HG03135 (cell line): ENCODE results near the gene BAIAP3.

Experiments used
- ATAC-seq: cut with Tn5 transposase; IDR thresholded peaks from one replicate; pipeline ENCODE4 v1.9.1; 2021; ENCODE audit warnings: mild to moderate bottlenecking, moderate library complexity; ENCODE audit not compliant: unreplicated experiment

The BAIAP3 gene

DNA sequence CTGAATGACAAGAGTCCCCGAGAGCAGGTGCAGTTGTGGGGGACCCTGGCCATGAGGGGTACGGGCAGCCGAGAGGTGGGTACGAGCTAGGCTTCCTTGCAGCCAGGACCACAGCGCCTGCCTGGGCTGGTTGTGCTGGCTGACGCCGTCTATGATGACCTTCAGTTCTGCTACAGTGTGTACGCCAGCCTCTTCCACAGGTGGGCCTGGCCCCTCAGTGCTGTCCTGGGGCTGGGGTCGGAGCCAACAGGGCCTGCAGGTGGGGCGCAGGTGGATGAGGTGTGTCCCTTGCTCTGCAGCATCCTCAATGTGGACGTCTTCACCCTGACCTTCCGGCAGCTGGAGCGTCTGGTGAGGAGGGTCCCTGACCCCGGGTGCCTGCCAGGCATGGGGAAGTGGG is 11.1 kb downstream of the BAIAP3 start:
- ATAC-seq = no peak

DNA sequence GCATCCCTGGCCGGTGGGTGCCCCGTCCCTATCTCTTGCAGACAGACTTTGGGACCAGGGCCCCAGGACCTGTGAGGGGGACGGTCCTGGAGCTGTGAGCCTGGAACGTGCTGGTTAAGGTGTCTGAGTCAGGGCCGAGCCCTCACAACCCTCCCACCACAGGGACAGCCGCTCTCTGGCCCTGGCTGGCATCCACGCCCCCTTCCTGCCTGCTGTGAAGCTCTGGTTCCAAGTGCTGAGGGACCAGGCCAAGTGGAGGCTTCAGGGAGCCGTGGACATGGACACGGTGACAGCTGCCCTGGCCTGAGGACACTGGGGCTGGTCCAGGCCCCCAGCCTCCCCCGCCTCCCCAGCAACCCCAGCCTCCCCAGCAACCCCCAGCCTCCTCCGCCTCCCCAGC is 11.6 kb downstream of the BAIAP3 start:
- no peak for ATAC-seq

DNA sequence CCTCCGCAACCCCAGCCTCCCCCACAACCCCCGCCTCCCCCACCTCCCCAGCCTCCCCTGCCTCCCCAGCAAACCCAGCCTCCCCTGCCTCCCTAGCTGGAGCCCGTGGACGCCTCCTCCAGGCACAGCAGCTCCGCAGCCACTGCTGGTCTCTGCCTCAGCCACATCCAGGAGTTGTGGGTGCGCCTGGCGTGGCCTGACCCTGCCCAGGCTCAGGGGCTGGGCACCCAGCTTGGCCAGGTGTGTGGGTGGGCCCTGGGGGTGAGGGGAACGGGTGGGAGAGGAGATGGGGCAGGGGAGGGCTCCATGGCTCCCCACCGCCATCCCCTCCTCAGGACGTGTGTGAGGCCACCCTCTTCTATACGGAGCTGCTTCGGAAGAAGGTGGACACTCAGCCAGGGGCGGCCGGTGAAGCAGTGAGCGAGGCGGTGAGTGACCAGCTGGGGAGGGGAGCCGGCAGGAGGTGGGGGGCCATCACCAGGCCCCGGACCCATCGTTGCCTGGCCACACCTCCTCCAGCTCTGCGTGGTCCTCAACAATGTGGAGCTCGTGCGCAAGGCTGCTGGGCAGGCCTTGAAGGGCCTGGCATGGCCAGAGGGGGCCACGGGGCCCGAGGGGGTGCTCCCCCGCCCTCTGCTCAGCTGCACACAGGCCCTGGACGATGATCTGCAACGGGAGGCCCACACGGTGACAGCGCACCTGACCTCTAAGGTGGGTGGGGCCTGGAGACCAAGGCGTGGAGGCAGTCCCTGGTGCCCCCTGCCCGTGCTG is 12.4 kb downstream of the BAIAP3 start:
- no peak for ATAC-seq

DNA sequence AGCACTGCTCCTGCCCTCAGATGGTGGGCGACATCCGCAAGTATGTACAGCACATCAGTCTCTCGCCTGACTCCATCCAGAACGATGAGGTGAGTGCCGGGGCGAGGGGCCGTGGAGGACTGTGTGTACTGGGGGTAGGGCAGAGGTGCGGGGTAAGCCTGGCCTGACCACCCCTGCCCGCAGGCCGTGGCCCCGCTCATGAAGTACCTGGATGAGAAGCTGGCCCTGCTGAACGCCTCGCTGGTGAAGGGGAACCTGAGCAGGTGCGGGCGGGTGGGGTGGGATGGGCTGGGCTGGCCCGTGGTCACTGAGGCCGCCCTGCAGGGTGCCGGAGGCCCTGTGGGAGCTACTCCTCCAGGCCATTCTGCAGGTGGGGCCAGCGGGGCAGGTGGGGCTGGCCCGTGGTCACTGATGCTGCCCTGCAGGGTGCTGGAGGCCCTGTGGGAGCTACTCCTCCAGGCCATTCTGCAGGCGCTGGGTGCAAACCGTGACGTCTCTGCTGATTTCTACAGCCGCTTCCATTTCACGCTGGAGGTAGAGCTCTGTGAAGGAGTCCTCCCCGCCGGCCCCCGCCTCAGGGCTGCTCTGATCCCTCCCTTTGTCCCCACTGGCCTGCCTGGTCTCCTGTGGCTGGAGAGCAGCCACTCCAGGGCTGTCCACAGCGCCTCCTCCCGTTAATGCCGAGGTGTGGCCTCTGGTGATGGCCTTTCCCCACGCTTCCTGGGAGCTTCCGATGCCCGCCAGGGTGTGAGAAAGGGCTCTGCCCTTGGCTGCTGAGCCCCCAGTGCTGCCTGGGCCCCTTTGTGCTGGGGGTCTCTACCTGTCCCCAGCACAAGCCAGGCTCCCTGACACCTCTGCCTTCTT is 13.2 kb downstream of the BAIAP3 start:
- no peak for ATAC-seq

DNA sequence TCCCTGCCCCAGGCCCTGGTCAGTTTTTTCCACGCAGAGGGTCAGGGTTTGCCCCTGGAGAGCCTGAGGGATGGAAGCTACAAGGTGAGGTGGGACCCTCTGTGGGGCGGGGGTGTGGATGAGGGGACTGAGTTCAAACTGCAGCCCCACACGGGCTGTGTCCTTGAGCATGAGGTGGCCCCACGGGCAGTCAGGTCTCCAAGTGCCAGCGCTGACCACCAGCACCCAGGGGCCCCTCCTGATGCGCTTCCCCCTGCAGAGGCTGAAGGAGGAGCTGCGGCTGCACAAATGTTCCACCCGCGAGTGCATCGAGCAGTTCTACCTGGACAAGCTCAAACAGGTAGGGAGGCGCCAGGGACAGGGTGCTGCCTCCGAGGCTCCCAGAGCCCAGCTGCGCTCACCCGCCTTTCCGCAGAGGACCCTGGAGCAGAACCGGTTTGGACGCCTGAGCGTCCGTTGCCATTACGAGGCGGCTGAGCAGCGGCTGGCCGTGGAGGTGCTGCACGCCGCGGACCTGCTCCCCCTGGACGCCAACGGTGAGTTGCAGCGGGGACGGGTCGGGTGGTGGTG is 13.9 kb downstream of the BAIAP3 start:
- no peak for ATAC-seq

DNA sequence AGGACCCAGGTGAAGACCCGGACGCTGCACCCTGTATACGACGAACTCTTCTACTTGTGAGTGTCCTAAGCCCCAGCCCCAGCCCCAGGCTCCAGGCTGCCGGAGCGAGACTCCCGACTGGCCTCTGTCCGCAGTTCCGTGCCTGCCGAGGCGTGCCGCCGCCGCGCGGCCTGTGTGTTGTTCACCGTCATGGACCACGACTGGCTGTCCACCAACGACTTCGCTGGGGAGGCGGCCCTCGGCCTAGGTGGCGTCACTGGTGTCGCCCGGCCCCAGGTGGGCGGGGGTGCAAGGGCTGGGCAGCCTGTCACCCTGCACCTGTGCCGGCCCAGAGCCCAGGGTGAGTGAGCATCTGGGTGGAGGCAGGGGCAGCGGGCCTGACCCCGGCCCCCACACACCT is 14.5 kb downstream of the BAIAP3 start:
- ATAC-seq = no peak

DNA sequence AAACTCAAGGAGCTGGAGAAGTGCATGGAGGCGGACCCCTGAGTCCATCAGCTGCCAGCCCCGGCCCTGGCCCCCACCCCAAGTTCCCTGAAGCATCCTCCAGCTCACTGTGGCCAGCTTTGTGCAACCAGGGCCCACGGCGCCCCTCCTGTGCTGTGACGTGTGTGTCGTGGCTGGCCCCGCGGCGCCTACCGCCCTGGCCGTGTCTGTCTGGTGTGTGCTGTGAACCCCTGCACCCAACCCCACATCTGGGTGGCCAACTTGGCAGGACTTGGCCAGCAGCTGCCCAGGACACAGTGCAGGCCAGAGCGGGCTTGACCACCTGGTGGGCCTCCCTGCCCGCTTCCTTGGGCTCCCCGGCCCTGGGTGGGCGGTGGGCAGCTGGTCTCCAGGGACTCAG is 15.0 kb downstream of the BAIAP3 start:
- no peak for ATAC-seq

DNA sequence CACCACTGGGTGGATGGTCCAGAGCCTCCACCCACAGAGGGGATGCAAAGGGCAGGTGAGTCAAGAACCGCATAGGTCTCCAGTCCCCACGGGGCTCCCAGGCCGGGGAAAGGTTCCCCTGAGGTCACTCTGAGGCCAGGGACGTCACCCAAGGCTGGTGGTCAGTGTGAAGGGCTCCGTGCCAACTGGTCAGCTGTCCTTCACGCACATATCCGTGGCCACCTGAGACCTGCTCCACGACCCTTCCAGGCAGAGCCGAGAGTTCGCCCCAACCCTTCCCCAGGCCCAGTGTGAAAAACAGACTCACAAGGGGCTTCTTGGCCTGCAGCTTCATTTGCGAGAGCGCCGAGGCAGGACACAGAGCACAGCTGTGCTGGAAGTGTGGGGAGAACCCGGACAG is 15.5 kb downstream of the BAIAP3 start:
- no peak for ATAC-seq

DNA sequence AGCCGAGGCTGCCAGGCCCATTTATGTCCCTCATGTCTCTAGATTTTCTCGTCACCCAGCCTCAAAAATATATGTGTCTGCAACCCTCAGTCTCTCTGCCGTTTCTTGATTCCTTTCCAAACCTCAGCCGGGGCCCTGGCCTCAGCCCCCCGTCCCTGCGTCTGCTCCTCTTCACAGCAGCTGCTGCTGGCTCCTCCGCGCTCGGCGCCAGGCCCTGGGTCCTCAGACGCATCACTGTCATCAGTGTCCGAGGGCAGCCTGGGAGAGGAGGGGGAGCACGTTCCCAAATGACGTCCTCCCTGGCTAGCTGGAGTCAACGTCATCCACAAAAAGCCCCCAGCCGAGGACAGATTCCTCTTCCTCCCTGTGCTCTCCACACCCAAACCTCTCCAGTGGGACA is 15.9 kb downstream of the BAIAP3 start:
- ATAC-seq = no peak

DNA sequence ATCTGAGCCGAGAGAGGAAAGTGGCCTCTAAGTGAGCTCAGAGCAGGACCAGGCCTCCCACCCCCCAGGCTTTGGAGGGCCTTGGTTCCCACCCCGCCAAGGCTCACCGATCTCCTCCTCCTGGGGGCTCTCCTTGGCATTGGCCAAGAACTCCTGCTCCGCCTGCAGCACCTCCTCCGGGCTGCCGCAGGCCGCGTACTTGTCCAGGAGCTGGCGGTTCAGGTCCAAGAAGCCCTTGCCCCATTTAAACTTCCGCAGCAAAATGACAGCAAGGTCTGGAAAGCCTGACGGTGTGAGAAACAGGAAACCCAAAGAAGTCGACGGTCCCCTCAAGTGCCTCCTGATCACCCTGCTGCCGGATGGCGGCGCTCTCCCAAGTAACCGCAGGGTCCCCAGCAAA is 16.5 kb downstream of the BAIAP3 start:
- no peak for ATAC-seq

DNA sequence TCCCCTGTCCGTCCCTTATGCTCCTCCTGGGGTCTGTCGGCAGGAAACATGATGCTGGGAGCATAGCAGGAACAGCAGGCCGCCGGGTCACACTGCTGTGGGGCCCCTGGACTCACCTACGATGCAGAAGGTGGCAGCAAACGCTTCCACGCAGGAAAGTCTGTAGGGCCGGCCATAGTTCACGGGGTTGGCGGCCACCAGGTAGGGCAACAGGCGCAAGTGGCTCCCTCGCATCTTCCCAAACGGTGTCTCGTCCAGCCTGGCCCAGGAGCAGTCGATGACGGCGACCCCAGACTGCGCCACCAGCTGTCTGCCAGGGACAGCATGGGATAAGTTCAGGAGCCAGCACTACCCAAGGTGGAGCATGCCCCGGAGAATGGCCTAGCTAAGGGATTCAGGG is 17.2 kb downstream of the BAIAP3 start:
- no peak for ATAC-seq

DNA sequence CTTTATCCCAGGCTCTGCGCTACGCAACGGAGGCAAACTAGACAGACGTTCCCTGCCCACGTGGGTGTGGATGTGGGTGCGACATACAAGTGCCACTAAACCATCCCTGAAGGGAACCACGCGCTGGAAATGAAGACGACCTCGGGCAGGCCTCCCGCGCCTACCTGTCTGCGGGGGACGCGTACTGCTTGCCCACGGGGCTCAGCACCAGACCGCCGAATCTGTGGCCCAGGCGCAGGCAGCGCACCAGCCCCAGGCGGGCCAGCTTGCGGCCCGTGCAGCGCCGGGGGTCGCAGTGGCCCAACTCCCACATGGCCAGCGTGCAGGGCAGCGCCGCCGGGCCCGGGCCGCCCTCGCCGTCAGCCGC is 17.8 kb downstream of the BAIAP3 start:
- peak; percentile 10 for ATAC-seq

DNA sequence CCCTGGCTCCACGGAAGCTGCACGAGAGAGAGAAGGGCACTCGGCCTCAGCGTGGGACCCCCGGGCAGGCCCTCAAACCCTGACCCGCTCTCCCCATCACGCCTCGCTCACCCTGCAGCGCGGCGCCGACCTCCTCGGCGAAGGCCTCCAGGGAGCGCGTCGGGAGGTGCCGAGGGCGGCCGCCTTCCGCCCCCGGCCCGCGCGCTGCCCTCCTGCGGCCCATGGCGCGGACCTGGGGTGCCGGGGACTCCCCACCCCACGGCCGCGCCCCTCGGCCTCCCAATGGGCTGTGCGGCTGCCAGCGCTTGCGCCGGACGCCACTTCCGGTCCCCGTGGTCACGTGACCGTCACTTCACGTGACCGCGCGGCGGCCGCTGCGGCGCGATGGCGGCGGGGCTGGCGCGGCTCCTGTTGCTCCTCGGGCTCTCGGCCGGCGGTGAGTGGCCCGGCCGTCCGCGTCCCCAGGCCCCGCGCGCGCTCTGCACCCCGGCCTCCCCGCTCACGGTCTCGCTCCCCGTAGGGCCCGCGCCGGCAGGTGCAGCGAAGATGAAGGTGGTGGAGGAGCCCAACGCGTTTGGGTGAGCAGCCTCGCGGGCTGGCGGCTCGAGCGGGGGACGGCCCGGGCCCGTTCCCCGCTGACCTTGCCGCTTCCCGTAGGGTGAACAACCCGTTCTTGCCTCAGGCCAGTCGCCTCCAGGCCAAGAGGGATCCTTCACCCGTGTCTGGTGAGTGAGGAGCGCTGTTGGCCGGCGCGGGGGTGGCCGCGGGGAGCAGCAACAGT is 18.3 kb downstream of the BAIAP3 start, which contains the start of the genes GNPTG and TSR3:
TSS of gene GNPTG (plus strand) at position 350 of the 781 bp plus-strand sequence. CDS start at position 385, 35 bp downstream.
TSS of gene TSR3 (minus strand) at position 297 of the 781 bp plus-strand sequence. CDS start at position 223, 74 bp downstream.
- peak; percentile 72 for ATAC-seq

DNA sequence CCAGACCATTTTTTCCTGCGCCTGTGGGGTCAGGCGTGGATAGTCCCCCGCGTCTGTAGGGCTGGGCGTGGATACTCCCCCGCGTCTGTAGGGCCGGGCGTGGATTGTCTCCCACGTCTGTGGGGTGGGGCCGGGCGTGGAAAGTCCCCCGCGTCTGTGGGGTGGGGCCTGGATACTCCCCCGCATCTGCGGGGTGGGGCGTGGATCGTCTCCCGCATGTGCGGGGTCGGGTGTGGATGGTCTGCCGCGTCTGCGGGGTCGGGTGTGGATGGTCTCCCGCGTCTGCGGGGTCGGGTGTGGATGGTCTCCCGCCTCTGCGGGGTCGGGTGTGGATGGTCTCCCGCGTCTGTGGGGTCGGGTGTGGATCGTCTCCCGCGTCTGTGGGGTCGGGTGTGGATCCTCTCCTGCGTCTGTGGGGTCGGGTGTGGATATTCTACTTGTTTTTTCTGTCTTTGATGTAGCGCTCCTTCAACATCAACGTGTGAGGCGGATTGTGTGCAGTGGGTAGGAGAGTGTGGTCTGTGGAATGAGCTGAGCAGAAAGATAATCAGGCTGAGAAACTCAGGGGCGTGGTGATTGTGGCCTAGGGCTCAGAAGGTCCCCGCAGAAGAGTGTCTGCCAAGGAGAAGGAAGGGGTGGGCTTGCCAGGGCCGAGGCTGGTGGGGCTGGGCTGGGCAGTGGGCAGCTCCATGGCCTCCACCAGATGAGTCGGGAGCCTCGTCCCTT is 21.5 kb downstream of the BAIAP3 start:
- no peak for ATAC-seq

DNA sequence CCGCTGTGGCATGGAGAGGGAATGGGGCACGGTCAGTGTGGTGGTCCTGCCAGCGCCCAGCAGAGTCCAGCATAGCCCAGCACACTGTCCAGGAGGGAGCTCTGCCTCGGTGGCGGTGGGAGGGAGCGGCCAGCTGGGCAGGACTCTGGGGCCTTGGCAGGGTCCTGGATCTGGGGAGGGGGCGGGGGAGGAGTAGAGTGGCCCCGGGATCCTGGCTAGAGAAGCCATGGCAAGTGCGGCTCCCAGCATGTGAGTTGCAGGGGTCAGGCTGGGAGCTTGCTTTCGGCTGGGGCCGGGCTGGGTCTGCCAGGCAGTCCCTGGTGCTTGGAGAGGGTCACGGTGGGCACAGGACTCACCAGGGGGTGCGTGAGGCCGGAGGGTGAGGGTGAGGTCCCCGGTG is 22.1 kb downstream of the BAIAP3 start:
- ATAC-seq = no peak

DNA sequence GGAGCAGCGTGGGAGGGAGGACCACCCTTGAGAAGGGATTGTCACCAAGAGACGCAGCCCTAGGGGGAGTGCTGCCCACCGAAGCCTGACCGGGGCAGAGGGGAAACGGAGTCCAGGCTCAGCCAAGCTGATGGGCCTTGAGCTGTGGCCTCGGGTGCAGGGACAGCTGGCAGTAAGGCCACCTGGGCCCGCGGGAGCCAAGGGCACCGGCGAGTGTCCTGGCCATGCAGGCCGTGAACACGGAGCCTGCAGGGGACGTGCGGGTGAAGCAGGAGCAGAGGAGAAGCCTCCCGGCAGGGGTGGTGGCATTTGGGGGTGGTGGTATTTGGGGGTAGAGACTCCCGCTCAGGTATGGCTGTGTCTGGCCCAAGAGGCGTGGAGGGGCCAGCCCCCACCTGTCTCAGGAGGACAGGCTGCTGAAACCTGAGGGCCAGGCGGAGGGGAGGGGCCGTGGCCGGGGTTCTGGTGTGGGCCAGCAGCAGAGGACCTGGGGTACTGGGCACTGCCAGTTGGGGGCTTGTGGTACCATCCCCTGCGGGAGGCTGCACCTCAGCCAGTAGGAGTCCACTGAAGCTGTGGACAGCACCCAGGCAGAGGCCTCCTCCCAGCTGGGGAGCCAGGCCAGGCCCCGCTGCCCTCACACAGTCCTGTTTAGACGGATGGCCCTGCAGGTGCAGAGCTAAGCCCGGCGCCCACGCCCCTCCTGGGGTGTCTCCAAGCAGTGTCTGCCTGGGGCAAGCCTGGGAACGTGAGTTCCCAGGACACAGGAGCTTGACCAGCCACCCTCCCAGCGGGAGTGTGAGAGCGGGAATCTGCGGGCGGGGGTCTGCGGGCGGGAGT is 22.8 kb downstream of the BAIAP3 start:
- no peak for ATAC-seq

DNA sequence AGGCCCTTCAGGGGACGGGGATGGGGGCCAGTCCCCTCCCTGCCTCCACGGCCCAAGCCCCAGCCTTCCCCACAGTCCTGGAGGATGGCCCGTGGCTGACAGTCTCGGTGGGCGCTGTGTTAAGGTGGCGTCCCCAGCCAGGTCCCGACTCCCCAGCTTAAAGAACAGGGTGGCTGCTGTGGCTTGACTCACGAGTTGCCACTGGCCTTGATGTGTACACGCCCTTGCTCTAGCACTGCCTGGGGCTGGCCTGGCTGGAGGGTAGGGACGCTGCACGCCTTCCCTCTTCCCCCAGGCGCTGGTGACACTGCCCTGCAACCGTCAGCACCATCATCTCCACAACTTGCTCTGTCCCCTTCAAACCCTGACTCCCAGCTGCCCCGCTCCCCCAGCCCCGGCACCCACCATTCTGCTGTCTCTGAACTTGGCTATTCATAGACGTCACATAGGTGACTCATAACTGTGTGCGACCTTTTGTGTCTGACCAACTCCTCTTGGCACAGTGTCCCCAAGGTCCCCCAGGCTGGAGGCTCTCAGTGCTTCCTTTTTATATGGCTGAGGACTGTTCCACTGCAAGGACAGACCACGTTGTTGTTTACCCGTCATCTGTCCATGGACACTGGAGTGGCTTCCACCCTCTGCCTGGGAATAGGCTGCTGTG is 24.6 kb downstream of the BAIAP3 start:
- no peak for ATAC-seq

DNA sequence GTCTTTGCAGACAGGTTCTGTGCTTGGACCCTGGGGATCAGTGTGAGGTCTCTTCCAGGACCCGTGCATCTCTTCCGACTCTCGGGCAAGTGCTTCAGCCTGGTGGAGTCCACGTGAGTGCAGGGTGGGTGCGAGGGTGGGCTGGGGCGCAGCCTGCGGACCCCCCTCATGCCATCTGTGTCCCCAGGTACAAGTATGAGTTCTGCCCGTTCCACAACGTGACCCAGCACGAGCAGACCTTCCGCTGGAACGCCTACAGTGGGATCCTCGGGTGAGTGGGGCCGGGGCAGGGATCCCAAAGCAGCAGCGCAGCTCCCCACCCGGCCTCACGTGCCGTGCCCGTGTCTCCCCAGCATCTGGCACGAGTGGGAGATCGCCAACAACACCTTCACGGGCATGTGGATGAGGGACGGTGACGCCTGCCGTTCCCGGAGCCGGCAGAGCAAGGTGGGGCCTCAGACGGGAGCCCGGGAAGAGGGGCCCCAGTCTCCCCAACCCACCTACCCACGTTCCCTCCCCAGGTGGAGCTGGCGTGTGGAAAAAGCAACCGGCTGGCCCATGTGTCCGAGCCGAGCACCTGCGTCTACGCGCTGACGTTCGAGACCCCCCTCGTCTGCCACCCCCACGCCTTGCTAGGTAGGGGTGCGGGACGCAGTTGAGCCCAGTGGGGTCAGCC is 28.4 kb downstream of the BAIAP3 start:
- no peak for ATAC-seq
